Progenitor cell of endocrine pancreas (in vitro differentiated cells): Measurements from ENCODE around the gene CYP24A1. TPM values are rescaled to one million over a fixed set of nuclear protein-coding genes. Genes with fewer than 3 reads are reported as not detected.
"Not testable (repeated sequence)": the region's sequence is repeated elsewhere in the genome, so short reads cannot be mapped to it uniquely, and the experiment has no call there.

ENCODE experiments used
- DNase-seq: peaks from one replicate; pipeline ENCODE4 v3.0.0; 2021; ENCODE audit warnings: low spot score; ENCODE audit not compliant: unreplicated experiment
- H3K27ac Mint-ChIP-seq: 2 replicates; pipeline ENCODE4 v1.8.0; 2021; ENCODE audit warnings: mild to moderate bottlenecking, moderate library complexity, mixed read lengths
- H3K27me3 Mint-ChIP-seq: 2 replicates; pipeline ENCODE4 v1.8.0; 2021; ENCODE audit warnings: mixed read lengths
- H3K36me3 Mint-ChIP-seq: 2 replicates; pipeline ENCODE4 v1.8.0; 2022; ENCODE audit warnings: mixed read lengths; ENCODE audit not compliant: insufficient read depth
- H3K4me1 Mint-ChIP-seq: 2 replicates; pipeline ENCODE4 v1.8.0; 2021; ENCODE audit warnings: low read depth, mixed read lengths
- H3K4me3 Mint-ChIP-seq: 2 replicates; pipeline ENCODE4 v1.8.0; 2021; ENCODE audit warnings: low read depth, mild to moderate bottlenecking, moderate library complexity, mixed read lengths
- H3K9me3 Mint-ChIP-seq: 2 replicates; pipeline ENCODE4 v1.8.0; 2021; ENCODE audit warnings: low read depth, mixed read lengths
- total RNA-seq: library from RNA; stranded (reverse); gene quantifications from 2 replicates; pipeline ENCODE4 v1.2.1, GENCODE V29; 2021
- TF ChIP-seq, protein P1 (sequence below): fragments of 200-600 bp; sonication (generic); IDR thresholded peaks from one replicate; pipeline ENCODE4 v1.5.0; 2021; ENCODE audit warnings: antibody characterized with exemption, mild to moderate bottlenecking; ENCODE audit not compliant: unreplicated experiment

Gene CYP24A1
- total RNA-seq, 1 donor from 2014 or later: not detected

GRCh38 chr20:54127855-54128574 is 45.8 kb downstream of the CYP24A1 start:
- H3K27me3 Mint-ChIP-seq: no peaks in the 10 kb centered on the region
- peaks cover 10% of the 10 kb centered on the region for H3K4me1 Mint-ChIP-seq
- TF ChIP-seq, protein P1, sequence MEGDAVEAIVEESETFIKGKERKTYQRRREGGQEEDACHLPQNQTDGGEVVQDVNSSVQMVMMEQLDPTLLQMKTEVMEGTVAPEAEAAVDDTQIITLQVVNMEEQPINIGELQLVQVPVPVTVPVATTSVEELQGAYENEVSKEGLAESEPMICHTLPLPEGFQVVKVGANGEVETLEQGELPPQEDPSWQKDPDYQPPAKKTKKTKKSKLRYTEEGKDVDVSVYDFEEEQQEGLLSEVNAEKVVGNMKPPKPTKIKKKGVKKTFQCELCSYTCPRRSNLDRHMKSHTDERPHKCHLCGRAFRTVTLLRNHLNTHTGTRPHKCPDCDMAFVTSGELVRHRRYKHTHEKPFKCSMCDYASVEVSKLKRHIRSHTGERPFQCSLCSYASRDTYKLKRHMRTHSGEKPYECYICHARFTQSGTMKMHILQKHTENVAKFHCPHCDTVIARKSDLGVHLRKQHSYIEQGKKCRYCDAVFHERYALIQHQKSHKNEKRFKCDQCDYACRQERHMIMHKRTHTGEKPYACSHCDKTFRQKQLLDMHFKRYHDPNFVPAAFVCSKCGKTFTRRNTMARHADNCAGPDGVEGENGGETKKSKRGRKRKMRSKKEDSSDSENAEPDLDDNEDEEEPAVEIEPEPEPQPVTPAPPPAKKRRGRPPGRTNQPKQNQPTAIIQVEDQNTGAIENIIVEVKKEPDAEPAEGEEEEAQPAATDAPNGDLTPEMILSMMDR: no peak
- H3K4me3 Mint-ChIP-seq: no peak overlapping the region
- no peak for DNase-seq
- no peaks in the 10 kb centered on the region for H3K9me3 Mint-ChIP-seq
- H3K36me3 Mint-ChIP-seq: no peaks in the 10 kb centered on the region
- no peak overlapping the region for H3K27ac Mint-ChIP-seq

GRCh38 chr20:54126806-54127655 is 46.8 kb downstream of the CYP24A1 start:
- H3K27me3 Mint-ChIP-seq: no peaks in the 10 kb centered on the region
- TF ChIP-seq, protein P1: no peak
- H3K4me3 Mint-ChIP-seq: no peak overlapping the region
- no peak for DNase-seq
- no peaks in the 10 kb centered on the region for H3K36me3 Mint-ChIP-seq
- peaks cover 14% of the 10 kb centered on the region for H3K4me1 Mint-ChIP-seq
- H3K27ac Mint-ChIP-seq: no peak overlapping the region
- no peaks in the 10 kb centered on the region for H3K9me3 Mint-ChIP-seq

GRCh38 chr20:54126328-54126727 is 47.5 kb downstream of the CYP24A1 start:
- H3K9me3 Mint-ChIP-seq, H3K36me3 Mint-ChIP-seq, DNase-seq, H3K27me3 Mint-ChIP-seq, H3K4me3 Mint-ChIP-seq, H3K27ac Mint-ChIP-seq: not testable (repeated sequence)
- peaks cover 14% of the 10 kb centered on the region for H3K4me1 Mint-ChIP-seq

DNA sequence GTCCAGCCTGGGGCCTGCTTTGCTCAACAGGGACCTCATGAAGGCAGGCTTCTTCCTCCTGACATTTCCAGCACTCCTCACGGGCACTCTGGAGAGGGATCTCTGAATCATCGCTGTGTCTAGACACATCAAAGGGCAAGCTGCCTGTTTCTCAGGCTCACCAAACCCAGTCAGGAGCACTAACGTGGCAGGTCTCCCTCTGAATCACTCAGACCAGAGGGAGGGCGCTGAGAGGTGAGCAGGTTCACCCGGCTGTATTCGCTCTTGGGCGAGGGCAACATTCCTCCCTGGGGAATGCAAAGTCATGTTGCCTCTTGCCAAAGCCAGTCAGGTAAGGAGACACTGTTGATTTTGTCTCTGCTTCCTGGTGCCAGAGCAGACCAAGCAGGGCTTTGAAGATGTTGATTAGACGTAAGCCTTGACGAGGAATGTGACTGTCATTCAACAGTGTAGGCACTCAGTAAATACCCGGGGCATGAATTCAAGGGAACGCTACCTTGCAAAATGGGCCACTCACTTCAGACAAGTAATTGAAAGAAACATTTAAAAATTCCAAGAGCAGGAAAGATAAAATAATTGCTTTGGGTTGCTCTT is 50.1 kb downstream of the CYP24A1 start:
- Mint-ChIP-seq H3K9me3 (no peaks in the 10 kb centered on the region), H3K27me3 (no peaks in the 10 kb centered on the region), H3K36me3 (no peaks in the 10 kb centered on the region), H3K4me1 (peaks cover 14% of the 10 kb centered on the region), H3K4me3 (no peak overlapping the region), H3K27ac (peak overlapping the region; percentile 86)
- peak; percentile 14 for DNase-seq
- TF ChIP-seq, protein P1: no peak

DNA sequence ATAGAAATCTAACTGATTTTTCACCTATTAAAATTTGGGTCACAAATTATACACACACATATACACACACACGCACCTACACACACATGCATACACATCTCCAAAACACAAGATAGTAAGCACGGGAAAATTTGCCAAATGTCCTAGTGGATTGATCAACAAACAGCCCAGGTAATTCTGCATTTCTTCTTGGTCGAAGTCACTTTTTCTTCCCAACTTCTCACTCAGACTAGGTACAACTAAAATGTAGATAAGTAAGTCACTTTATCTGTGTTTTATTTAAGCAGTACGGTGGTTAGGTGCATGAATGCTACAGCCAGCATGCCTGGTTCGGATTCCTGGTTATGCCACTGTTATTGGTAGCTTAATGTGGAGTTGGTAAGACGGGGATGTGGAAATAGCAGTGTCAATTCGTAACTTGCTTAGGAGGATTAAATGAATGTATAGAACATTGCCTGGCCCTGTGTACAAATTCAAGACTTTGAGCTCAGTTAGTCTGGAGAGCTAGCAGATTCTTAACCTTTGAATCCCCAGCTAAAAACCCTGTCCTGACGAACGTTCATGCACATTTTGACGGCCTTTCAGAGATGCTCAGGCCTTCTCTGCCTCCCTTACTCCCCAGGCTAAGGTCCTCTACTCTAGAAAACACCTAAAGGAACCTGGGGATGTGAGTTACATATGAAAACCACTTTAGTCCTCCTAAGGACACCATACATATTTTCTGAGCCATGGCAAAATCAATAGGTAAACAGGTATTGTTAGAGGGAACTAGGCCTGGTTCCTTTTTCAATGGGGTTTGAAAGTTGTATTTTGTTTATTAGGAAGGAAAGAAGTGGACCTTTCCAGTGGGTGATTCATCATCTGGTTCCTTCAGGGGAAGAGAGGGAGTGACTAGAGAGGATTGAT is 50.9 kb downstream of the CYP24A1 start:
- TF ChIP-seq, protein P1: no peak
- H3K27me3 Mint-ChIP-seq: no peaks in the 10 kb centered on the region
- H3K36me3 Mint-ChIP-seq: no peaks in the 10 kb centered on the region
- H3K4me3 Mint-ChIP-seq: no peak overlapping the region
- DNase-seq: no peak
- peak overlapping the region; percentile 86 for H3K27ac Mint-ChIP-seq
- H3K4me1 Mint-ChIP-seq: peaks cover 14% of the 10 kb centered on the region
- H3K9me3 Mint-ChIP-seq: no peaks in the 10 kb centered on the region
